Measurements from ENCODE around the gene CREB3L2.
A peak's percentile ranks its signal among the peaks of the same experiment; 100 is the strongest.
"Not testable (repeated sequence)": the region's sequence is repeated elsewhere in the genome, so short reads cannot be mapped to it uniquely, and the experiment has no call there.

Gene CREB3L2

GRCh38 chr7:137975768-137976167 is 26.1 kb downstream of the CREB3L2 start:
- DNase-seq (ENCODE audit: low spot score), result no peak
- no peak for TF ChIP-seq CTCF (IDR thresholded peaks at IDR 0.05; ENCODE audit: extremely low read depth, missing control alignments)

GRCh38 chr7:137975221-137975620 is 26.7 kb downstream of the CREB3L2 start:
- peak; percentile 52 for DNase-seq (ENCODE audit: low spot score)
- no peak for TF ChIP-seq CTCF (IDR thresholded peaks at IDR 0.05; ENCODE audit: extremely low read depth, missing control alignments)

- DNase-seq (ENCODE audit: low spot score), result no peak
- no peak for TF ChIP-seq CTCF (IDR thresholded peaks at IDR 0.05; ENCODE audit: extremely low read depth, missing control alignments)
These were observed 27.1 kb downstream of the CREB3L2 start for GRCh38 chr7:137974766-137975165.

GRCh38 chr7:137970253-137970975 is 31.5 kb downstream of the CREB3L2 start:
- no peak for TF ChIP-seq CTCF (IDR thresholded peaks at IDR 0.05; ENCODE audit: extremely low read depth, missing control alignments)
- DNase-seq (ENCODE audit: low spot score), result no peak

- TF ChIP-seq CTCF (IDR thresholded peaks at IDR 0.05; ENCODE audit: extremely low read depth, missing control alignments), result no peak
- DNase-seq (ENCODE audit: low spot score), result no peak
These were observed 32.1 kb downstream of the CREB3L2 start for GRCh38 chr7:137969828-137970227.

GRCh38 chr7:137968890-137969289 is 33.0 kb downstream of the CREB3L2 start:
- no peak for TF ChIP-seq CTCF (IDR thresholded peaks at IDR 0.05; ENCODE audit: extremely low read depth, missing control alignments)
- DNase-seq (ENCODE audit: low spot score), result no peak

GRCh38 chr7:137968339-137968738 is 33.5 kb downstream of the CREB3L2 start:
- not testable (repeated sequence) for DNase-seq (ENCODE audit: low spot score)
